Prostate gland (tissue), 2 donors: ENCODE data around the gene FOXN1. TPM values are rescaled to one million over a fixed set of nuclear protein-coding genes. Genes with fewer than 3 reads are reported as not detected.

Source experiments
- DNase-seq: peaks from one replicate; pipeline ENCODE4 v3.0.0-alpha.2; 2019; ENCODE audit warnings: low spot score
- H3K27ac ChIP-seq, 2 donors: fragments of 200-600 bp; sonication (generic); 2 replicates each; pipeline ENCODE4 v1.5.1; 2017 to 2019
- H3K27me3 ChIP-seq: fragments of 200-600 bp; sonication (generic); replicated peaks from 2 replicates; pipeline ENCODE4 v1.5.1; 2019; ENCODE audit not compliant: insufficient read depth
- H3K36me3 ChIP-seq, 2 donors: fragments of 200-600 bp; sonication (generic); 1 replicate in 1 of 2; 2 replicates in 1 of 2; pipeline versions ENCODE4 v1.5.1 to v1.8.1; 2017 to 2019
- H3K4me1 ChIP-seq: fragments of 200-600 bp; sonication (generic); replicated peaks from 2 replicates; pipeline ENCODE4 v1.5.1; 2019
- H3K4me3 ChIP-seq, 2 donors: fragments of 200-600 bp; sonication (generic); 2 replicates each; pipeline ENCODE4 v1.5.1; 2017 to 2019
- H3K9me3 ChIP-seq: fragments of 200-600 bp; sonication (generic); 2 replicates; pipeline ENCODE4 v1.5.1; 2017
- CTCF ChIP-seq, 4 experiments: fragments of 200-600 bp in 2 of 4; fragments of 450-650 bp in 2 of 4; sonication (generic) in 2 of 4; IDR thresholded peaks; 1 replicate in 3 of 4; 2 replicates in 1 of 4; pipeline ENCODE4 v1.5.1; 2016 to 2019; ENCODE audit warnings: antibody characterized with exemption in 4 of 4, mild to moderate bottlenecking in 2 of 4, moderate library complexity in 2 of 4
- POLR2A ChIP-seq: fragments of 450-650 bp; IDR thresholded peaks from one replicate; pipeline ENCODE4 v1.6.1; 2016; ENCODE audit warnings: antibody characterized with exemption, mild to moderate bottlenecking
- POLR2AphosphoS5 ChIP-seq: sonication (generic); formaldehyde crosslinking; IDR thresholded peaks from one replicate; pipeline ENCODE4 v1.6.1; 2017; ENCODE audit warnings: antibody characterized with exemption
- WGBS: methylation state at CpG from one replicate; pipeline ENCODE4 v1.1.5; 2018; 5-methylcytosine and 5-hydroxymethylcytosine counted together
- intact Hi-C: fragments of 100-400 bp; cut with DNase I; formaldehyde crosslinking; loops from one replicate; pipeline ENCODE4 v1.14.2; 2022
- total RNA-seq, 2 donors: library from RNA; depleted of rRNA; stranded (reverse); fragments of >200 nt; gene quantifications; one replicate each; pipeline ENCODE4 v1.1.0, GENCODE V29; 2016

Gene FOXN1
- total RNA-seq, 2 donors from 2014 or later, result 0.64 to 1.2 TPM

GRCh38 chr17:28569446-28569845, 63.3 kb downstream of the FOXN1 start:
- WGBS, result 93% methylated on average over 1 of the region's 1 CpG
- intact Hi-C loops, result no loop called here
- H3K4me3 ChIP-seq, result no peak overlapping the region
- no peak for DNase-seq
- H3K4me1 ChIP-seq, result peaks cover 6% of the 10 kb centered on the region
- no peaks in the 10 kb centered on the region for H3K9me3 ChIP-seq
- H3K36me3 ChIP-seq, result no peaks in the 10 kb centered on the region
- no peak overlapping the region for H3K27ac ChIP-seq
- TF ChIP-seq POLR2A, result no peak
- no peak for TF ChIP-seq POLR2AphosphoS5
- no peak for TF ChIP-seq CTCF (IDR thresholded peaks at IDR 0.05)
- H3K27me3 ChIP-seq, result no peaks in the 10 kb centered on the region

GRCh38 chr17:28570716-28571360, 64.7 kb downstream of the FOXN1 start:
- intact Hi-C loops, result no loop called here
- DNase-seq, result peak; percentile 55
- Histone ChIP-seq H3K36me3 (no peaks in the 10 kb centered on the region), H3K27me3 (no peaks in the 10 kb centered on the region), H3K4me3 (peak overlapping the region; percentile 85 to 97), H3K4me1 (peaks cover 6% of the 10 kb centered on the region), H3K9me3 (no peaks in the 10 kb centered on the region), H3K27ac (peak overlapping the region; percentile 76 to 83)
- TF ChIP-seq POLR2A, result no peak
- peak; percentile 4 for TF ChIP-seq POLR2AphosphoS5
- 2% methylated on average over 25 of the region's 39 CpGs for WGBS

DNA sequence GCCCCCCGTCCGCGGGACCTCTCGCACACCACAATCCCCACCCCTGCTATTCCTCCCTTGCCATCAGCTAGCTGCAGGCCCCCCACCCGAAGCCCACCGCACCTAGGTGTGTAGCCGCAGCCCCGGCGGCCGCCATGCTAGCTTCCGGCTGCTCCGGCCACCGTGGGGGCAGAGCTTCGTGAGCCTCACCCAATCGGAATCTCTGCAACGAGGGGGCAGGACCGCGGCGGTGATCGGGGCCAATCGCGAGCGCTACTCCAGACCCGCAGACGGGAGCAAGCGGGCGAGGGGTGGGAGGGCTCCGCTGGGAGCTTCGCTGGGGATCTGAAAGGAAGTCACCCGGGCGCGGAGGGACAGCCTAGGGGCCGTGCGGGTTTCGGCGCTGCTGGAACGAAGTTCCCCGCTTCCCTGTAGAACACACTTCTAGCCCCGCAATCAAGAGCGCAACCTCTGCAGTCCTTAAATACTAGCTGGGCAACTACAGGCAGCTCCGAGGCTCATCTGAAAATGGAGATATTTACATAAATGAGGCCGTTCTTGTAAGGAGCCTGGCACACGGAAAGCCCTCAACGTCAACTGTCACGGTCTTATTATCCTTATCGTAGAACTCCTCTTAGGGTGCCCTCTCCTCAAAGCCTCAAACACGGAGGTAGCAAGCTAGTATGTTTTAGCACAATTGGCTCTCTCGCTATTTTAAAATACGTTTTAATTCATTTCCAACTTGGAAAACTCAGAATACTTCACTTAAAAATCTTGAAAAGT, 65.4 kb downstream of the FOXN1 start, which contains the start of gene PIGS:
Gene PIGS, minus strand, starts transcription at position 164 of the 762 bp plus-strand sequence. Its CDS starts 28 bp downstream, at position 136.
- no peaks in the 10 kb centered on the region for H3K27me3 ChIP-seq
- peak; percentile 97 for DNase-seq
- peak within 1 kb of the TSS; percentile 76 to 83 for H3K27ac ChIP-seq
- H3K4me3 ChIP-seq, result peak within 1 kb of the TSS; percentile 85 to 97
- under 1% methylated on average over 45 of the region's 49 CpGs for WGBS
- intact Hi-C loops, result no loop called here
- no peaks in the 10 kb centered on the region for H3K36me3 ChIP-seq
- TF ChIP-seq CTCF (IDR thresholded peaks at IDR 0.05), result no peak
- TF ChIP-seq POLR2AphosphoS5, result peak; percentile 96
- peak; percentile 94 for TF ChIP-seq POLR2A
- H3K9me3 ChIP-seq, result no peaks in the 10 kb centered on the region
- H3K4me1 ChIP-seq, result peaks cover 6% of the 10 kb centered on the region

GRCh38 chr17:28572259-28573039, 66.3 kb downstream of the FOXN1 start:
- intact Hi-C loops, result no loop called here
- Histone ChIP-seq H3K36me3 (no peaks in the 10 kb centered on the region), H3K4me3 (no peak overlapping the region), H3K9me3 (no peaks in the 10 kb centered on the region), H3K27ac (peak overlapping the region; percentile 76 to 83), H3K27me3 (no peaks in the 10 kb centered on the region), H3K4me1 (peaks cover 6% of the 10 kb centered on the region)
- WGBS, result 75% methylated on average over 5 of the region's 5 CpGs
- no peak for DNase-seq
- TF ChIP-seq CTCF (IDR thresholded peaks at IDR 0.05), result no peak
- no peak for TF ChIP-seq POLR2A
- TF ChIP-seq POLR2AphosphoS5, result no peak

- intact Hi-C loops, result no loop called here
- Histone ChIP-seq H3K27me3 (no peaks in the 10 kb centered on the region), H3K27ac (no peak overlapping the region), H3K9me3 (no peaks in the 10 kb centered on the region), H3K4me1 (peaks cover 6% of the 10 kb centered on the region), H3K4me3 (no peak overlapping the region), H3K36me3 (no peaks in the 10 kb centered on the region)
- TF ChIP-seq CTCF (IDR thresholded peaks at IDR 0.05), result no peak
- TF ChIP-seq POLR2AphosphoS5, result no peak
- TF ChIP-seq POLR2A, result no peak
- no peak for DNase-seq
These were observed 66.9 kb downstream of the FOXN1 start for GRCh38 chr17:28573040-28573380.
